BE2C (cell line): ENCODE results near the gene SURF1.
A peak's percentile ranks its signal among the peaks of the same experiment; 100 is the strongest.

Experiments
- DNase-seq: peaks from one replicate; pipeline ENCODE4 v3.0.0-alpha.2; 2020
- H3K27me3 ChIP-seq: fragments of 250-450 bp; sonication (Bioruptor Pico); 2 replicates; pipeline ENCODE4 v1.5.1; 2020; ENCODE audit warnings: mild to moderate bottlenecking
- H3K36me3 ChIP-seq: fragments of 250-450 bp; sonication (Bioruptor Pico); 2 replicates; pipeline ENCODE4 v1.5.1; 2020; ENCODE audit warnings: mild to moderate bottlenecking
- H3K4me1 ChIP-seq: fragments of 250-450 bp; sonication (Bioruptor Pico); 2 replicates; pipeline ENCODE4 v1.5.1; 2020
- H3K4me3 ChIP-seq: 2 replicates; pipeline ENCODE4 v1.5.1; 2011; ENCODE audit warnings: low read depth, low read length
- H3K9me3 ChIP-seq: fragments of 250-450 bp; sonication (Bioruptor Pico); 2 replicates; pipeline ENCODE4 v1.5.1; 2020
- TF ChIP-seq, protein P1 (sequence below): IDR thresholded peaks from 2 replicates; pipeline ENCODE4 v1.5.1; 2012; ENCODE audit warnings: mild to moderate bottlenecking, low read depth, low read length

Gene SURF1

GRCh38 chr9:133361507-133362092, 5.3 kb upstream of the SURF1 start:
- DNase-seq: no peak

GRCh38 chr9:133360400-133361393, 4.4 kb upstream of the SURF1 start:
- no peaks in the 10 kb centered on the region for H3K9me3 ChIP-seq
- TF ChIP-seq, protein P1, sequence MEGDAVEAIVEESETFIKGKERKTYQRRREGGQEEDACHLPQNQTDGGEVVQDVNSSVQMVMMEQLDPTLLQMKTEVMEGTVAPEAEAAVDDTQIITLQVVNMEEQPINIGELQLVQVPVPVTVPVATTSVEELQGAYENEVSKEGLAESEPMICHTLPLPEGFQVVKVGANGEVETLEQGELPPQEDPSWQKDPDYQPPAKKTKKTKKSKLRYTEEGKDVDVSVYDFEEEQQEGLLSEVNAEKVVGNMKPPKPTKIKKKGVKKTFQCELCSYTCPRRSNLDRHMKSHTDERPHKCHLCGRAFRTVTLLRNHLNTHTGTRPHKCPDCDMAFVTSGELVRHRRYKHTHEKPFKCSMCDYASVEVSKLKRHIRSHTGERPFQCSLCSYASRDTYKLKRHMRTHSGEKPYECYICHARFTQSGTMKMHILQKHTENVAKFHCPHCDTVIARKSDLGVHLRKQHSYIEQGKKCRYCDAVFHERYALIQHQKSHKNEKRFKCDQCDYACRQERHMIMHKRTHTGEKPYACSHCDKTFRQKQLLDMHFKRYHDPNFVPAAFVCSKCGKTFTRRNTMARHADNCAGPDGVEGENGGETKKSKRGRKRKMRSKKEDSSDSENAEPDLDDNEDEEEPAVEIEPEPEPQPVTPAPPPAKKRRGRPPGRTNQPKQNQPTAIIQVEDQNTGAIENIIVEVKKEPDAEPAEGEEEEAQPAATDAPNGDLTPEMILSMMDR: no peak
- H3K36me3 ChIP-seq: peaks cover 73% of the 10 kb centered on the region
- H3K27me3 ChIP-seq: no peaks in the 10 kb centered on the region
- DNase-seq: no peak
- peaks cover 12% of the 10 kb centered on the region for H3K4me1 ChIP-seq
- H3K4me3 ChIP-seq: no peak overlapping the region

More at GRCh38 chr9:133361507-133362092, 5.3 kb upstream of the SURF1 start:
- TF ChIP-seq, protein P1: no peak
- Histone ChIP-seq H3K9me3 (no peaks in the 10 kb centered on the region), H3K27me3 (no peaks in the 10 kb centered on the region), H3K4me1 (peaks cover 12% of the 10 kb centered on the region), H3K4me3 (no peak overlapping the region), H3K36me3 (peaks cover 82% of the 10 kb centered on the region)

DNA sequence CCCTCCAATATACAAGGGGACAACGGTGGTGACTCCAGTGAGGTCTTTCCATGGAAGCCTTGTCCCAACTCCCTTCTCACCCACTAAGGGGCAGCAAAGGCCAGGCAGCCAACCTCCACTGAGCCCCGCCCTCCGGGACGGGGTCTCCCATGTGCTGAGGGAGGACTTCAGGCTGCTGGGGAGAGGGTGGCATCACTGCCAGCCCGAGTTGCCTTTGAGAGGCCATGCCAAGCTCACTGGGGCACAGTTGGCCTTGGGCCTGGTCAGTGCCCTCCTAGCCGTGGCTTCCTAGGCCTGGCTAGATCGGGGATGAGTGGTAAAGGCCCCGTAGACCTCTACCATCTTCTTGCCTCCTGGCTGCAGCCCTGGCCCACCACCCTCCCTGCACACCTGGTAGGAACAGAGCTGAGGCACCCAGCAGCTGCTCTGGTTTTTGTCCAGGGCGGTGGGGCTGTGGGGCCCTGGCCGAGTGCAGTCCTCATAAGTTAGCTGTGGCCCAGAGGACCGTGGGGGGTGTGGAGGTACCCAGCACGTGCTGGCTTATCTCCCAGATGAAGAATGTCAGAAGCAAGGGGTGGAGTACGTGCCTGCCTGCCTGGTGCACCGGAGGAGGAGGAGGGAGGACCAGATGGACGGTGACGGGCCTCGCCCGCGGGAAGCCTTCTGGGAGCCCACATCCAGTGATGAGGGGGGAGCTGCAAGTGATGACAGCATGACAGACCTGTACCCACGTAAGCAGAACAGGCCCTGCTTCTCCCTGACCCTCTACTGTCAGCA, 3.3 kb upstream of the SURF1 start:
- H3K9me3 ChIP-seq: no peaks in the 10 kb centered on the region
- peaks cover 12% of the 10 kb centered on the region for H3K4me1 ChIP-seq
- H3K4me3 ChIP-seq: no peak overlapping the region
- TF ChIP-seq, protein P1: peak; percentile 87
- H3K27me3 ChIP-seq: no peaks in the 10 kb centered on the region
- DNase-seq: peak; percentile 84
- peaks cover 63% of the 10 kb centered on the region for H3K36me3 ChIP-seq

DNA sequence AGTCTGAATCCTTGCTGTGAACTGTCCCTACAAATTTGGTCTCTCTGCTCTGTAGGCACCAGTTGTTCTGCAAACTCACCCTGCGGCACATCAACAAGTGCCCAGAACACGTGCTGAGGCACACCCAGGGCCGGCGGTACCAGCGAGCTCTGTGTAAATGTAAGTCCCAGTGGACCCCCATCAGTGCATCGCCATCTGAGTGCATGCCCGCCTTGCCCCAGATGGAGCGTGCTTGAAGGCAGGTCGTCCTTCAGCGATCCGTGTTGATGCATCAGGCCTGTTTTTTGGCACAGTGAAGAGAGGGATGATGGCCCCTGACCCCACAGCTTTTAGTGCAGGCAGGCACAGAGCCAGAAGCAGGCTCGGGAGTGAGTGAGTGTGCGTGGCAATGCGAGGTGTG, 1.4 kb upstream of the SURF1 start:
- Histone ChIP-seq H3K36me3 (peaks cover 48% of the 10 kb centered on the region), H3K4me1 (peaks cover 12% of the 10 kb centered on the region), H3K4me3 (peak overlapping the region; percentile 92), H3K9me3 (no peaks in the 10 kb centered on the region), H3K27me3 (no peaks in the 10 kb centered on the region)
- no peak for DNase-seq
- TF ChIP-seq, protein P1: no peak

- H3K9me3 ChIP-seq: no peaks in the 10 kb centered on the region
- peak overlapping the region; percentile 92 for H3K4me3 ChIP-seq
- H3K27me3 ChIP-seq: no peaks in the 10 kb centered on the region
- H3K4me1 ChIP-seq: peaks cover 12% of the 10 kb centered on the region
- no peak for DNase-seq
- TF ChIP-seq, protein P1: no peak
- H3K36me3 ChIP-seq: peaks cover 48% of the 10 kb centered on the region
Measured at GRCh38 chr9:133355881-133356357, 368 bp downstream of the SURF1 start.
